Measurements from ENCODE around the gene ACAA2. TPM values are rescaled to one million over a fixed set of nuclear protein-coding genes. Genes with fewer than 3 reads are reported as not detected.

The ACAA2 gene
- total and polyA plus RNA-seq, 2 experiments from 2014 or later: 174 to 189 TPM

DNA sequence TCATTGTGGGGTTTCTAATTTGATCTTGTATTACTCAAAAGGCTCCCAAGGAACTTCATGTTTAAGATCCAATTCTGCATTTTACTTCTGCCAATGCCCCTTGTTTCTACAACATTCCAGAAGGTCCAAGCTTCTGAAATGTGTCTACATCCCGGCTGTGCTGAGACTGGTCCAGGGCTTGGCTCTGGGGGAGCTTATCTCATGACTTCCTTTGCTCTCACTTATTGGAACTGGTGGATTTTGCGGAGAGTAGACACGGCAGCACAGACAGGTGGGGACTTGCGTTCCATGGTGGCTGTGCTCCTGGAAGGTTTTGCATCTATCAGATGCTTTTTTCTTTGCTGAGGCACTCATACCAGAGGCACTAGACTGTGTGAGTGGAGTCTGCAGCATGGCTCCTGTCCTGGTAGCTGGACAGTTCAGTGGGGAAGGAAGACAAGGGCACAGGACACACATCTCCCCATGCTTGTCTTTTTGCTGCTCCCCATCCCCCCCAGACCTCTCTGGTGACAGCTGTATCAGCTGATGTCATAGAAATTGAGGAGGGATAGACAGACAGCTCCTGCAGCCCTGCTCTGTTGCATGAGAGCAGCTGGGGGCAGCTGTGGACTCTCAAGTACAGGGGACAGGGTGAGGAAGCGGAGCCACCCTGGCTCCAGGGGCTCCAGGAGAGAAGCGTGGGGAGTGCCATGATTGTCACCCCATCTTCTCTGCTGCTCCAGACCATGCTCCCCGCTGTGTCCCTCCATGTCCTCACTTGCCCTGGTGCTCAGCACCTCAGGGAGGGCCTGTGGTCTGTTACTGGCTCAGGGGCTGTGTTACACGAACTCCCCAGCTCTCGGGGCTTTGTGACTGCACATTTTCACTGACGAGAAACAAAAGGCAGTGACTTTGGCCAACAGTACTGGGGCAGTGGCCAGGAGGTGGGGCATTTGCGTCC is 46.0 kb downstream of the ACAA2 start:
- no peaks in the 10 kb centered on the region for H3K36me3 ChIP-seq (replicated peaks; ENCODE audit: insufficient read depth, low read depth)
- WGBS (ENCODE audit: low lambda C conversion rate, missing lambda C conversion rate): 78% methylated on average over 11 of the region's 11 CpGs
- H4K20me1 ChIP-seq (ENCODE audit: insufficient read depth, poor library complexity, severe bottlenecking): no peaks in the 10 kb centered on the region
- H3K4me2 ChIP-seq: no peak overlapping the region
- no peaks in the 10 kb centered on the region for H3K79me2 ChIP-seq
- no peaks in the 10 kb centered on the region for H3K9me2 ChIP-seq (replicated peaks; ENCODE audit: insufficient read depth)
- H3K4me3 ChIP-seq: no peak overlapping the region
- no peak for TF ChIP-seq EZH2 (IDR thresholded peaks at IDR 0.05; ENCODE audit: borderline replicate concordance)
- TF ChIP-seq EZH2phosphoT487 (IDR thresholded peaks at IDR 0.05; ENCODE audit: low read depth, severe bottlenecking, unreplicated experiment): no peak
- TF ChIP-seq, protein P1, sequence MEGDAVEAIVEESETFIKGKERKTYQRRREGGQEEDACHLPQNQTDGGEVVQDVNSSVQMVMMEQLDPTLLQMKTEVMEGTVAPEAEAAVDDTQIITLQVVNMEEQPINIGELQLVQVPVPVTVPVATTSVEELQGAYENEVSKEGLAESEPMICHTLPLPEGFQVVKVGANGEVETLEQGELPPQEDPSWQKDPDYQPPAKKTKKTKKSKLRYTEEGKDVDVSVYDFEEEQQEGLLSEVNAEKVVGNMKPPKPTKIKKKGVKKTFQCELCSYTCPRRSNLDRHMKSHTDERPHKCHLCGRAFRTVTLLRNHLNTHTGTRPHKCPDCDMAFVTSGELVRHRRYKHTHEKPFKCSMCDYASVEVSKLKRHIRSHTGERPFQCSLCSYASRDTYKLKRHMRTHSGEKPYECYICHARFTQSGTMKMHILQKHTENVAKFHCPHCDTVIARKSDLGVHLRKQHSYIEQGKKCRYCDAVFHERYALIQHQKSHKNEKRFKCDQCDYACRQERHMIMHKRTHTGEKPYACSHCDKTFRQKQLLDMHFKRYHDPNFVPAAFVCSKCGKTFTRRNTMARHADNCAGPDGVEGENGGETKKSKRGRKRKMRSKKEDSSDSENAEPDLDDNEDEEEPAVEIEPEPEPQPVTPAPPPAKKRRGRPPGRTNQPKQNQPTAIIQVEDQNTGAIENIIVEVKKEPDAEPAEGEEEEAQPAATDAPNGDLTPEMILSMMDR (IDR thresholded peaks at IDR 0.05; ENCODE audit: poor library complexity): no peak
- no peaks in the 10 kb centered on the region for H3K27me3 ChIP-seq
- DNase-seq (ENCODE audit: low spot score): no peak
- H3K27ac ChIP-seq: no peak overlapping the region
- no peak overlapping the region for H2AFZ ChIP-seq
- H3K4me1 ChIP-seq (ENCODE audit: insufficient read depth): no peaks in the 10 kb centered on the region
- H3K9me3 ChIP-seq (ENCODE audit: low read depth): no peaks in the 10 kb centered on the region

DNA sequence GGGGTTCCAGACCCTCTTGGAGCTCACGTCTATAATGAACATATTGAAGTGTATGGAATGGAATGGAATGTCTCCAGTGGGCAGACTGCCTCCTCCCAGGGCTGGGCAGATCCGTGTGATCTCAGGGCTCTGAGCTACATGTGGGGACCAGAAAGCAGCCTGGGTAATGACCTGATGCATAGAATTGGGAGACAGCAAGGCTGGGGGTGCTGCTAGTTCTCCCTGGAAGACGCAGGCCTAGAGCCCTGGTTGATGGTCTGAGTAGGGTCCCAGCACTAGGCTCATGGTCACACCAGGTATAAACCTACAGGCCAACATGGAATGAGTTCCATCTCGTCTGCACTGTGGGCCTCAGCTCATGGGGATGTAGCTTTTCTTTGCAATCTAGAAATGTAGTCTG is 46.7 kb downstream of the ACAA2 start:
- H2AFZ ChIP-seq: no peak overlapping the region
- no peak for DNase-seq (ENCODE audit: low spot score)
- no peaks in the 10 kb centered on the region for H3K4me1 ChIP-seq (ENCODE audit: insufficient read depth)
- no peaks in the 10 kb centered on the region for H3K9me3 ChIP-seq (ENCODE audit: low read depth)
- H3K4me2 ChIP-seq: no peak overlapping the region
- no peaks in the 10 kb centered on the region for H4K20me1 ChIP-seq (ENCODE audit: insufficient read depth, poor library complexity, severe bottlenecking)
- no peaks in the 10 kb centered on the region for H3K9me2 ChIP-seq (replicated peaks; ENCODE audit: insufficient read depth)
- H3K36me3 ChIP-seq (replicated peaks; ENCODE audit: insufficient read depth, low read depth): no peaks in the 10 kb centered on the region
- TF ChIP-seq, protein P1 (IDR thresholded peaks at IDR 0.05; ENCODE audit: poor library complexity): no peak
- no peak for TF ChIP-seq EZH2 (IDR thresholded peaks at IDR 0.05; ENCODE audit: borderline replicate concordance)
- no peaks in the 10 kb centered on the region for H3K27me3 ChIP-seq
- WGBS (ENCODE audit: low lambda C conversion rate, missing lambda C conversion rate): 88% methylated on average over 4 of the region's 4 CpGs
- no peak overlapping the region for H3K27ac ChIP-seq
- no peaks in the 10 kb centered on the region for H3K79me2 ChIP-seq
- no peak overlapping the region for H3K4me3 ChIP-seq

GRCh38 chr18:49764032-49764431 is 49.3 kb downstream of the ACAA2 start:
- Histone ChIP-seq H2AFZ (no peak overlapping the region), H3K27ac (no peak overlapping the region), H3K4me1 (ENCODE audit: insufficient read depth) (no peaks in the 10 kb centered on the region), H3K79me2 (no peaks in the 10 kb centered on the region), H3K4me2 (no peak overlapping the region), H3K27me3 (no peaks in the 10 kb centered on the region), H3K9me2 (replicated peaks; ENCODE audit: insufficient read depth) (no peaks in the 10 kb centered on the region), H3K4me3 (no peak overlapping the region), H4K20me1 (ENCODE audit: insufficient read depth, poor library complexity, severe bottlenecking) (no peaks in the 10 kb centered on the region), H3K36me3 (replicated peaks; ENCODE audit: insufficient read depth, low read depth) (no peaks in the 10 kb centered on the region), H3K9me3 (ENCODE audit: low read depth) (no peaks in the 10 kb centered on the region)
- 60% methylated on average over 3 of the region's 3 CpGs for WGBS (ENCODE audit: low lambda C conversion rate, missing lambda C conversion rate)
- DNase-seq (ENCODE audit: low spot score): no peak
- TF ChIP-seq, protein P1 (IDR thresholded peaks at IDR 0.05; ENCODE audit: poor library complexity): no peak
- TF ChIP-seq EZH2phosphoT487 (IDR thresholded peaks at IDR 0.05; ENCODE audit: low read depth, severe bottlenecking, unreplicated experiment) (no peak), EZH2 (IDR thresholded peaks at IDR 0.05; ENCODE audit: borderline replicate concordance) (no peak)
